Mammary epithelial cell (primary cell): ENCODE data around the gene ALG5.

Source experiments
- EZH2 ChIP-seq: IDR thresholded peaks from 2 replicates; pipeline ENCODE4 v1.6.1; 2012; ENCODE audit warnings: low read length, inconsistent platforms, borderline replicate concordance
- TF ChIP-seq, protein P1 (sequence below), 2 donors: IDR thresholded peaks in 1 of 2; conservative IDR thresholded peaks in 1 of 2; 2 replicates each; pipeline ENCODE4 v1.5.1; 2011 to 2012; ENCODE audit warnings: inconsistent platforms in 2 of 2, low read length in 2 of 2, mild to moderate bottlenecking in 2 of 2, control low read depth in 1 of 2, low read depth in 1 of 2; ENCODE audit not compliant: insufficient read depth in 1 of 2; ENCODE audit errors: extremely low read depth in 1 of 2

DNA sequence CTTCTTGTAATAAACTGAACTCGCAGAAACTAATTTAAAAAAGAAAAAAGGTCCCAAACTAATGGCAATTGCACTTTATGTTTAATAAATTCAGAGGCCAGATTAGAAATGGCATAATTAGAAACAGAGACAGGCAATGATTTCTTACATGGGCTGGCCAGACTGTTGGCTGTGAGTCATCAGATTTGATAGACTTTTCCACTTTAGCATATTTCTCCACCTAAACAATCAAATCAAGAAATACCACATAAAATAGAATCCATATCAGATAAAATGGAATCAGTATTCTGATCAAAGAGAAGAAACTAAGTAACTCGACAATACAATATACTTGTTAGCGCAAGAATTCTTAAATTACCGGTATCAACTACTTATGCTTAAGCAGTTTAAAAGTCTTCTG lies 30.5 kb upstream of the ALG5 start:
- TF ChIP-seq, protein P1, sequence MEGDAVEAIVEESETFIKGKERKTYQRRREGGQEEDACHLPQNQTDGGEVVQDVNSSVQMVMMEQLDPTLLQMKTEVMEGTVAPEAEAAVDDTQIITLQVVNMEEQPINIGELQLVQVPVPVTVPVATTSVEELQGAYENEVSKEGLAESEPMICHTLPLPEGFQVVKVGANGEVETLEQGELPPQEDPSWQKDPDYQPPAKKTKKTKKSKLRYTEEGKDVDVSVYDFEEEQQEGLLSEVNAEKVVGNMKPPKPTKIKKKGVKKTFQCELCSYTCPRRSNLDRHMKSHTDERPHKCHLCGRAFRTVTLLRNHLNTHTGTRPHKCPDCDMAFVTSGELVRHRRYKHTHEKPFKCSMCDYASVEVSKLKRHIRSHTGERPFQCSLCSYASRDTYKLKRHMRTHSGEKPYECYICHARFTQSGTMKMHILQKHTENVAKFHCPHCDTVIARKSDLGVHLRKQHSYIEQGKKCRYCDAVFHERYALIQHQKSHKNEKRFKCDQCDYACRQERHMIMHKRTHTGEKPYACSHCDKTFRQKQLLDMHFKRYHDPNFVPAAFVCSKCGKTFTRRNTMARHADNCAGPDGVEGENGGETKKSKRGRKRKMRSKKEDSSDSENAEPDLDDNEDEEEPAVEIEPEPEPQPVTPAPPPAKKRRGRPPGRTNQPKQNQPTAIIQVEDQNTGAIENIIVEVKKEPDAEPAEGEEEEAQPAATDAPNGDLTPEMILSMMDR (conservative IDR thresholded peaks at IDR 0.05 in 1 of 2, IDR thresholded peaks at IDR 0.05 in 1 of 2; ENCODE audit: extremely low read depth in 1 of 2, insufficient read depth in 1 of 2, low read depth in 1 of 2, low read length in 2 of 2) = no peak
- no peak for TF ChIP-seq EZH2
